Cardiac muscle cell (in vitro differentiated cells and primary cell): Measurements from ENCODE around the gene EID3. TPM values are rescaled to one million over a fixed set of nuclear protein-coding genes. Genes with fewer than 3 reads are reported as not detected.

ENCODE experiments used
- DNase-seq, 2 donors: peaks; one replicate each; pipeline versions ENCODE4 v3.0.0 to v3.0.0-alpha.2; 2010 to 2017; ENCODE audit warnings: low read depth in 1 of 2, low spot score in 1 of 2
- H3K27ac ChIP-seq: fragments of 200-600 bp; sonication (generic); 2 replicates; pipeline ENCODE4 v1.5.1; 2016
- H3K27me3 ChIP-seq: fragments of 200-600 bp; sonication (generic); 2 replicates; pipeline ENCODE4 v1.6.0; 2016; ENCODE audit warnings: control low read depth
- H3K36me3 ChIP-seq: fragments of 200-600 bp; sonication (generic); 2 replicates; pipeline ENCODE4 v1.5.1; 2016; ENCODE audit warnings: control low read depth
- H3K4me1 ChIP-seq: fragments of 200-600 bp; sonication (generic); 2 replicates; pipeline ENCODE4 v1.8.1; 2017; ENCODE audit warnings: low read depth, mild to moderate bottlenecking, mixed run types
- H3K4me3 ChIP-seq: fragments of 200-600 bp; sonication (generic); 2 replicates; pipeline ENCODE4 v1.5.1; 2016; ENCODE audit warnings: mild to moderate bottlenecking
- H3K9me3 ChIP-seq: fragments of 200-600 bp; sonication (generic); 2 replicates; pipeline ENCODE4 v1.5.1; 2017; ENCODE audit warnings: low read depth, mild to moderate bottlenecking, control low read depth
- polyA plus RNA-seq: library from polyadenylated mRNA; unstranded; fragments of >200 nt; fragmentation: Nextera tagmentation; extraction: Ambion mirVana; gene quantifications from 2 replicates; pipeline ENCODE4 v1.2.1, GENCODE V29; 2016
- total RNA-seq: library from RNA; depleted of rRNA; stranded (reverse); fragments of >200 nt; gene quantifications from 2 replicates; pipeline ENCODE4 v1.2.3, GENCODE V29; 2016
- TF ChIP-seq, protein P1 (sequence below): IDR thresholded peaks from 2 replicates; pipeline ENCODE4 v1.5.1; 2012; ENCODE audit warnings: low read depth, mild to moderate bottlenecking, low read length

EID3 gene
- total and polyA plus RNA-seq, 2 experiments from 2014 or later, result 3.0 to 3.3 TPM

- no peaks in the 10 kb centered on the region for H3K4me1 ChIP-seq
- no peaks in the 10 kb centered on the region for H3K27me3 ChIP-seq
- H3K27ac ChIP-seq, result no peak overlapping the region
- DNase-seq, result peak in 1 of 2 donors; percentile 37
- H3K36me3 ChIP-seq, result no peaks in the 10 kb centered on the region
- TF ChIP-seq, protein P1, sequence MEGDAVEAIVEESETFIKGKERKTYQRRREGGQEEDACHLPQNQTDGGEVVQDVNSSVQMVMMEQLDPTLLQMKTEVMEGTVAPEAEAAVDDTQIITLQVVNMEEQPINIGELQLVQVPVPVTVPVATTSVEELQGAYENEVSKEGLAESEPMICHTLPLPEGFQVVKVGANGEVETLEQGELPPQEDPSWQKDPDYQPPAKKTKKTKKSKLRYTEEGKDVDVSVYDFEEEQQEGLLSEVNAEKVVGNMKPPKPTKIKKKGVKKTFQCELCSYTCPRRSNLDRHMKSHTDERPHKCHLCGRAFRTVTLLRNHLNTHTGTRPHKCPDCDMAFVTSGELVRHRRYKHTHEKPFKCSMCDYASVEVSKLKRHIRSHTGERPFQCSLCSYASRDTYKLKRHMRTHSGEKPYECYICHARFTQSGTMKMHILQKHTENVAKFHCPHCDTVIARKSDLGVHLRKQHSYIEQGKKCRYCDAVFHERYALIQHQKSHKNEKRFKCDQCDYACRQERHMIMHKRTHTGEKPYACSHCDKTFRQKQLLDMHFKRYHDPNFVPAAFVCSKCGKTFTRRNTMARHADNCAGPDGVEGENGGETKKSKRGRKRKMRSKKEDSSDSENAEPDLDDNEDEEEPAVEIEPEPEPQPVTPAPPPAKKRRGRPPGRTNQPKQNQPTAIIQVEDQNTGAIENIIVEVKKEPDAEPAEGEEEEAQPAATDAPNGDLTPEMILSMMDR, result no peak
- no peaks in the 10 kb centered on the region for H3K9me3 ChIP-seq
- H3K4me3 ChIP-seq, result no peak overlapping the region
These were observed 30.6 kb upstream of the EID3 start for GRCh38 chr12:104272938-104273337.

DNA sequence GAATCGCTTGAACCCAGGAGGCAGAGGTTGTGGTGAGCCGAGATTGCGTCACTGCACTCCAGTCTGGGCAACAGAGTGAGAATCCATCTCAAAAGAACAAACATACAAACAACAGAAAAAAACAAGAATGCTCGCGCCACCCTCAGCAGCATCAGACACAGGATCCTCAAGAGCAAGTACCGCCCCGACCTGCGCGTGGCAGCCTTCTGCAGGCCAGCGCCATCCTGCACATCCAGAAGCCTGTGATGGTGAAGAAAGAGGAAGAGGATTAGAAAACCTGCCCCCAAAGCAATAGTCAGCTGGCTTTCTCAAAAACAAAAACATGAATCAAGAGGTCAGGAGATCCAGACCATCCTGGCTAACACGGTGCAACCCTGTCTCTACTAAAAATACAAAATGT, 30.0 kb upstream of the EID3 start:
- Histone ChIP-seq H3K4me1 (no peaks in the 10 kb centered on the region), H3K27ac (no peak overlapping the region), H3K36me3 (no peaks in the 10 kb centered on the region), H3K9me3 (no peaks in the 10 kb centered on the region), H3K4me3 (no peak overlapping the region), H3K27me3 (no peaks in the 10 kb centered on the region)
- no peak for DNase-seq
- TF ChIP-seq, protein P1, result no peak

GRCh38 chr12:104274811-104275210, 28.7 kb upstream of the EID3 start:
- H3K9me3 ChIP-seq, result no peaks in the 10 kb centered on the region
- H3K27me3 ChIP-seq, result no peaks in the 10 kb centered on the region
- TF ChIP-seq, protein P1, result no peak
- H3K4me3 ChIP-seq, result no peak overlapping the region
- no peaks in the 10 kb centered on the region for H3K4me1 ChIP-seq
- no peak for DNase-seq
- H3K27ac ChIP-seq, result no peak overlapping the region
- no peaks in the 10 kb centered on the region for H3K36me3 ChIP-seq

DNA sequence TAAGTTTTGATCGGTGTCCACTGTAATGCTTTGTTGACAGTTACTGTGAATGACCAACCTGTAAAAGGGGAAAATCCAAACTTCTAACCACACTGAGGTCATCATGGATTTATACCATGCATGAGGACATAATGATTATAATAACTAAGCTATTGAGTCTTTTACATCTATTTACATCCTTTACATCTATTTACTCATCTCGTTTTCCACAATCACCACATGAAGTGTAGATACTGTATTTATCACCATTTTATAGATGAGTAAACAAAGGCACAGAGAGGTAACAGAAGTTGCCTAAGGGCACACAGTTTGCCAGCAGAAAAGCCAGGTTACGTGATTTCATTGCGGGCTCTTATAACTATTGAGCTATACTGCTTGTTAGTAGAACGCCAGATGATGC, 27.9 kb upstream of the EID3 start:
- DNase-seq, result no peak
- Histone ChIP-seq H3K4me3 (no peak overlapping the region), H3K4me1 (no peaks in the 10 kb centered on the region), H3K27me3 (no peaks in the 10 kb centered on the region), H3K27ac (no peak overlapping the region), H3K9me3 (no peaks in the 10 kb centered on the region), H3K36me3 (no peaks in the 10 kb centered on the region)
- TF ChIP-seq, protein P1, result no peak

- DNase-seq, result no peak
- TF ChIP-seq, protein P1, result no peak
- no peak overlapping the region for H3K4me3 ChIP-seq
- no peaks in the 10 kb centered on the region for H3K9me3 ChIP-seq
- no peak overlapping the region for H3K27ac ChIP-seq
- no peaks in the 10 kb centered on the region for H3K36me3 ChIP-seq
- H3K4me1 ChIP-seq, result no peaks in the 10 kb centered on the region
- no peaks in the 10 kb centered on the region for H3K27me3 ChIP-seq
These were observed 27.0 kb upstream of the EID3 start for GRCh38 chr12:104276273-104277131.
